Mesodermal cell (in vitro differentiated cells): ENCODE measurements around the gene FXYD5.
"Not testable (repeated sequence)": the region's sequence is repeated elsewhere in the genome, so short reads cannot be mapped to it uniquely, and the experiment has no call there.

ENCODE experiments used
- H3K27ac ChIP-seq: 2 replicates; pipeline ENCODE4 v1.7.0; 2013; ENCODE audit warnings: mild to moderate bottlenecking, low read depth, low read length, moderate library complexity; ENCODE audit not compliant: severe bottlenecking
- H3K36me3 ChIP-seq: 2 replicates; pipeline ENCODE4 v1.7.1; 2013; ENCODE audit warnings: mild to moderate bottlenecking, low read length, moderate library complexity; ENCODE audit not compliant: control insufficient read depth, insufficient read depth
- H3K4me1 ChIP-seq: one replicate; pipeline ENCODE4 v1.7.1; 2013; ENCODE audit warnings: mild to moderate bottlenecking, low read length; ENCODE audit not compliant: insufficient read depth, control insufficient read depth, poor library complexity, severe bottlenecking
- H3K4me3 ChIP-seq: 2 replicates; pipeline ENCODE4 v1.7.0; 2013; ENCODE audit warnings: low read length, control low read depth, mild to moderate bottlenecking; ENCODE audit not compliant: insufficient read depth, poor library complexity, severe bottlenecking; ENCODE audit errors: extremely low read depth
- H3K9me3 ChIP-seq: 2 replicates; pipeline ENCODE4 v1.7.1; 2013; ENCODE audit warnings: mild to moderate bottlenecking, low read length, moderate library complexity; ENCODE audit not compliant: control insufficient read depth
- WGBS, 2 experiments: methylation state at CpG; one replicate each; pipeline ENCODE4 v1.1.5; 2013; ENCODE audit warnings: missing lambda C conversion rate in 2 of 2; ENCODE audit not compliant: insufficient coverage in 2 of 2; 5-methylcytosine and 5-hydroxymethylcytosine counted together

FXYD5 gene

GRCh38 chr19:35149463-35149862, 5.1 kb upstream of the FXYD5 start:
- WGBS, 2 experiments, result 100% methylated on average over 1 of the region's 3 CpGs
- H3K4me1 ChIP-seq, result peaks cover 10% of the 10 kb centered on the region
- H3K27ac ChIP-seq, result no peak overlapping the region
- H3K36me3 ChIP-seq, result no peaks in the 10 kb centered on the region
- H3K9me3 ChIP-seq, result no peaks in the 10 kb centered on the region
- H3K4me3 ChIP-seq, result no peak overlapping the region

GRCh38 chr19:35150445-35150844, 4.1 kb upstream of the FXYD5 start:
- Histone ChIP-seq H3K4me1 (peaks cover 5% of the 10 kb centered on the region), H3K4me3 (no peak overlapping the region), H3K27ac (no peak overlapping the region), H3K9me3 (no peaks in the 10 kb centered on the region), H3K36me3 (no peaks in the 10 kb centered on the region)
- WGBS, 2 experiments, result 80 to 82% methylated on average over 2 of the region's 2 CpGs

- Histone ChIP-seq H3K4me3 (no peak overlapping the region), H3K9me3 (no peaks in the 10 kb centered on the region), H3K27ac (no peak overlapping the region), H3K36me3 (peaks cover under 1% of the 10 kb centered on the region), H3K4me1 (peaks cover 10% of the 10 kb centered on the region)
- WGBS, 2 experiments, result 85 to 86% methylated on average over 17 to 18 of the region's 20 CpGs
Measured at GRCh38 chr19:35151273-35152065, 3.1 kb upstream of the FXYD5 start.

DNA sequence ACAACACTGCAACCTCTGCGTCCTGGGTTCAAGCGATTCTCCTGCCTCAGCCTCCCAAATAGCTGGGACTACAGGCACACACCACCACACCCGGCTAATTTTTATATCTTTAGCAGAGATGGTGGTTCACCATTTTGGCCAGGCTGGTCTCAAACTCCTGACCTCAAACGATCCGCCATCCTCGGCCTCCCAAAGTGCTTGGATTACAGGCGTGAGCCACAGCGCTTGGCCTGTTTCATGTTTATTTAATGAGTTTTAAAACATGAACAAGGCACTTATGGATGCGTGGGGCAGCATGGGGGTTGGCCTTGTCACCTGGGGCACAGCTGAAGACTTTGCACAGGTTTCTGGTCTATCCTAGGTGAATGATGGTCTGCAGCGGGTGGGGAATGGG, 1.4 kb upstream of the FXYD5 start:
- WGBS, 2 experiments, result 89 to 91% methylated on average over 9 to 10 of the region's 10 CpGs
- not testable (repeated sequence) for H3K4me1 ChIP-seq, H3K9me3 ChIP-seq, H3K4me3 ChIP-seq, H3K27ac ChIP-seq
- peaks cover 17% of the 10 kb centered on the region for H3K36me3 ChIP-seq

GRCh38 chr19:35153701-35154524, 622 bp upstream of the FXYD5 start:
- Histone ChIP-seq H3K36me3 (peaks cover 23% of the 10 kb centered on the region), H3K9me3 (no peaks in the 10 kb centered on the region), H3K4me3 (peak overlapping the region; percentile 66), H3K27ac (no peak overlapping the region), H3K4me1 (peaks cover 10% of the 10 kb centered on the region)
- WGBS, 2 experiments, result 2 to 3% methylated on average over 26 to 28 of the region's 36 CpGs

DNA sequence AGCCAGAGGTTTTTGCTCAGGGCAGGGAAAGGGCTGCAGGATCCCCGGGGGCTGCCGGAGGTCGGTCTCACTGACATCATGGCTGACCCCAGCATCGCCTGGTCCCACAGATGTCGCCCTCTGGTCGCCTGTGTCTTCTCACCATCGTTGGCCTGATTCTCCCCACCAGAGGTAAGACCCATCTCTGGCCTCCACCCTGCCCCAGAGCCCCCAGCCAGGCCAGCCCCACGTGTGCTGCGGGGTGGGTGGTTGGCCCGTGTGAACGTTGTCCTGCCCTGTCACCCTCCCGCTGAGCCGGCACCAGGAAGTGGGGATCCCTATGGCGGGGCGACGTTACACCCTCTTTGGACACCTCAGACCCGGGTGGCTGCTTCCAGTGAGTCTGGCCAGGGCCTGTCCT, 906 bp downstream of the FXYD5 start:
- H3K36me3 ChIP-seq, result peaks cover 38% of the 10 kb centered on the region
- no peaks in the 10 kb centered on the region for H3K9me3 ChIP-seq
- peaks cover 10% of the 10 kb centered on the region for H3K4me1 ChIP-seq
- no peak overlapping the region for H3K27ac ChIP-seq
- WGBS, 2 experiments, result 17 to 26% methylated on average over 17 of the region's 17 CpGs
- H3K4me3 ChIP-seq, result peak overlapping the region; percentile 66

DNA sequence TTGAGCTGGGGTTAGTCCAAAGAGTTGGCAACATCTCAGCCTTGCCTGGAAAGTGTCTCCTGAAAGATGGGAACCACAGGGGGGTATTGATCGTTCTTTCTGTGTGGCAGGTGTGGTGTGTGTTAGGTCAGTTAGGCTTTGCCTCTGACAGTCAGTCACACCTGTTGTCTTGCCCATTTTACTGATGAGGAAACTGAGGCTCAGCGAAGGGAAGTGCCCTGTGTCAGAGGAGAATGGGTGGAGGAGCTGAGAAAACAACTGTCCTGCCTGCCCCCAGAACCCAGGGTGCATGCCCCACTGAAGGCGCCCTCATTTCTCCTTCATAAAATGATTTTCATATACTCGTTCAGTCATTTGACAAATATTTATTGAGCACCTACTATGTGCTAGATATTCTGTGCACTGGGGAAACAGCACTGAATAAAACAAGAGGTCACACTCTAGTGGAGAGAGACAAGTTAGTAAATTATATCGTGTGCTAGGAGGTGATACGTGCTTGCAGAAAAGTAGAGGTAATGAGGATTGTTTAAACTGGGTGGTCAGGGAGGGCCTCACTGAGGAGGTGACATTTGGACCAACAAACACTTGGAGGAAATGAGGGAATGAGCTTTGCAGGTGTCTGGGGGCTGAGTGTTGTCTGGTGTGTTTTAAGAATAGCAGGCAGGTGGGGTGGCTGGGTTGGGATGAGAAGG, 1.6 kb downstream of the FXYD5 start:
- Histone ChIP-seq H3K4me1 (peaks cover 10% of the 10 kb centered on the region), H3K9me3 (no peaks in the 10 kb centered on the region), H3K27ac (no peak overlapping the region), H3K4me3 (peak overlapping the region; percentile 66), H3K36me3 (peaks cover 45% of the 10 kb centered on the region)
- 97 to 98% methylated on average over 3 to 4 of the region's 6 CpGs for WGBS, 2 experiments

- Histone ChIP-seq H3K4me1 (peaks cover 10% of the 10 kb centered on the region), H3K36me3 (peaks cover 50% of the 10 kb centered on the region), H3K4me3 (no peak overlapping the region), H3K27ac (no peak overlapping the region), H3K9me3 (peaks cover 3% of the 10 kb centered on the region)
- WGBS, 2 experiments, result 89 to 95% methylated on average over 6 to 7 of the region's 7 CpGs
Measured at GRCh38 chr19:35156673-35157014, 2.1 kb downstream of the FXYD5 start.

- Histone ChIP-seq H3K9me3 (peaks cover 11% of the 10 kb centered on the region), H3K4me1 (peaks cover 10% of the 10 kb centered on the region), H3K36me3 (peaks cover 58% of the 10 kb centered on the region), H3K27ac (no peak overlapping the region), H3K4me3 (no peak overlapping the region)
- 93 to 94% methylated on average over 3 of the region's 4 CpGs for WGBS, 2 experiments
Measured at GRCh38 chr19:35157431-35157830, 2.9 kb downstream of the FXYD5 start.

DNA sequence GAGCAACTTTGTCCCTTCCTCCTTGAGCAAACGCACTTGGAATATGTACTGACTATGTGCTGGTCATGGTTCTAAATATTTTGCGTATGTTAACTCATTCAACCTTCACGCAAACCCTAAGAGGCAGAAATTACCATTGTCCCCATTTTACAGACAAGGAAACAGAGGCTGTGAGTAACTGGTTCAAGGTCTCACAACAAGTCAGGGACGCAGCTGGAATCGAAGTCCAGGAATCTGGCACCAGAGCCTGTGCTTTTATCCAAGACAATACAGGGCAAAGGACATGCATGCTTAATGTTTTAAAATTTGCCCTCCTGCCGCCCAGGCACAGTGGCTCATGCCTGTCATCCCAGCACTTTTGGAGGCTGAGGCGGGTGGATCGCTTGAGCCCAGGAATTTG, 5.1 kb downstream of the FXYD5 start:
- peaks cover 29% of the 10 kb centered on the region for H3K9me3 ChIP-seq
- 96 to 98% methylated on average over 5 to 7 of the region's 8 CpGs for WGBS, 2 experiments
- H3K27ac ChIP-seq, result no peak overlapping the region
- H3K36me3 ChIP-seq, result peaks cover 80% of the 10 kb centered on the region
- H3K4me3 ChIP-seq, result no peak overlapping the region
- H3K4me1 ChIP-seq, result peaks cover 4% of the 10 kb centered on the region
